ENCODE measurements around the gene PIGC. TPM values are rescaled to one million over a fixed set of nuclear protein-coding genes. Genes with fewer than 3 reads are reported as not detected.
"Not testable (repeated sequence)": the region's sequence is repeated elsewhere in the genome, so short reads cannot be mapped to it uniquely, and the experiment has no call there.

PIGC gene
- total and polyA plus RNA-seq, 12 donors = 19.7 to 33.6 (median 25.2) TPM

GRCh38 chr1:172442843-172443565 lies 865 bp downstream of the PIGC start:
- Histone ChIP-seq H3K9me3 (replicated peaks in 1 of 3) (no peaks in the 10 kb centered on the region), H3K36me3 (replicated peaks in 1 of 2) (no peaks in the 10 kb centered on the region), H3K27me3 (no peaks in the 10 kb centered on the region), H3K27ac (peak overlapping the region in 1 of 5 donors; percentile 62), H3K4me3 (peak overlapping the region; percentile 44 to 94 (median 80)), H3K4me1 (replicated peaks in 1 of 2) (peaks cover 0 to 14% of the 10 kb centered on the region in 2 donors)
- no peak for TF ChIP-seq POLR2A (IDR thresholded peaks at IDR 0.05)
- TF ChIP-seq, protein P1, sequence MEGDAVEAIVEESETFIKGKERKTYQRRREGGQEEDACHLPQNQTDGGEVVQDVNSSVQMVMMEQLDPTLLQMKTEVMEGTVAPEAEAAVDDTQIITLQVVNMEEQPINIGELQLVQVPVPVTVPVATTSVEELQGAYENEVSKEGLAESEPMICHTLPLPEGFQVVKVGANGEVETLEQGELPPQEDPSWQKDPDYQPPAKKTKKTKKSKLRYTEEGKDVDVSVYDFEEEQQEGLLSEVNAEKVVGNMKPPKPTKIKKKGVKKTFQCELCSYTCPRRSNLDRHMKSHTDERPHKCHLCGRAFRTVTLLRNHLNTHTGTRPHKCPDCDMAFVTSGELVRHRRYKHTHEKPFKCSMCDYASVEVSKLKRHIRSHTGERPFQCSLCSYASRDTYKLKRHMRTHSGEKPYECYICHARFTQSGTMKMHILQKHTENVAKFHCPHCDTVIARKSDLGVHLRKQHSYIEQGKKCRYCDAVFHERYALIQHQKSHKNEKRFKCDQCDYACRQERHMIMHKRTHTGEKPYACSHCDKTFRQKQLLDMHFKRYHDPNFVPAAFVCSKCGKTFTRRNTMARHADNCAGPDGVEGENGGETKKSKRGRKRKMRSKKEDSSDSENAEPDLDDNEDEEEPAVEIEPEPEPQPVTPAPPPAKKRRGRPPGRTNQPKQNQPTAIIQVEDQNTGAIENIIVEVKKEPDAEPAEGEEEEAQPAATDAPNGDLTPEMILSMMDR (IDR thresholded peaks at IDR 0.05) = no peak
- DNase-seq = no peak
- WGBS, 4 donors = 52 to 67% (median 57%) methylated on average over 3 of the region's 3 CpGs
- intact Hi-C loops (cut with DNase I) = loop anchor here in 1 of 2 donors (10.0 kb wide), 1 partner anchor 82 kb away; no protein-coding TSS in a partner anchor

GRCh38 chr1:172442404-172442803 lies 1.5 kb downstream of the PIGC start:
- DNase-seq = no peak
- 90 to 97% (median 95%) methylated on average over 6 of the region's 6 CpGs for WGBS, 4 donors
- Histone ChIP-seq H3K4me3 (peak overlapping the region in 1 of 4 donors; percentile 94), H3K9me3 (replicated peaks in 1 of 3) (no peaks in the 10 kb centered on the region), H3K36me3 (replicated peaks in 1 of 2) (no peaks in the 10 kb centered on the region), H3K4me1 (replicated peaks in 1 of 2) (peaks cover 0 to 14% of the 10 kb centered on the region in 2 donors), H3K27ac (no peak overlapping the region), H3K27me3 (no peaks in the 10 kb centered on the region)
- intact Hi-C loops (cut with DNase I) = loop anchor here in 1 of 2 donors (10.0 kb wide), 1 partner anchor 82 kb away; no protein-coding TSS in a partner anchor
- TF ChIP-seq, protein P1 (IDR thresholded peaks at IDR 0.05) = no peak
- TF ChIP-seq POLR2A (IDR thresholded peaks at IDR 0.05) = no peak

DNA sequence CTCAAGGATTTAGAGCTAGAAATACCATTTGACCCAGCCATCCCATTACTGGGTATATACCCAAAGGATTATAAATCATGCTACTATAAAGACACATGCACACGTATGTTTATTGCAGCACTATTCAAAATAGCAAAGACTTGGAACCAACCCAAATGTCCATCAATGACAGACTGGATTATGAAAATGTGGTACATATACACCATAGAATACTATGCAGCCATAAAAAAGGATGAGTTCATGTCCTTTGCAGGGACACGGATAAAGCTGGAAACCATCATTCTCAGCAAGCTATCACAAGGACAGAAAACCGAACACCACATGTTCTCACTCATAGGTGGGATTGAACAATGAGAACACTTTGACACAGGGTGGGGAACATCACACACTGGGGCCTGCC lies 6.7 kb downstream of the PIGC start:
- H3K9me3 ChIP-seq (replicated peaks in 1 of 3); H3K4me3 ChIP-seq; H3K4me1 ChIP-seq (replicated peaks in 1 of 2); H3K36me3 ChIP-seq (replicated peaks in 1 of 2); H3K27me3 ChIP-seq; DNase-seq; intact Hi-C loops (cut with DNase I); H3K27ac ChIP-seq: not testable (repeated sequence)
- 88 to 97% (median 96%) methylated on average over 3 of the region's 3 CpGs for WGBS, 4 donors

GRCh38 chr1:172431721-172432192 lies 12.1 kb downstream of the PIGC start:
- no peaks in the 10 kb centered on the region for H3K36me3 ChIP-seq (replicated peaks in 1 of 2)
- H3K27ac ChIP-seq = no peak overlapping the region
- TF ChIP-seq POLR2A (IDR thresholded peaks at IDR 0.05) = no peak
- TF ChIP-seq, protein P1 (IDR thresholded peaks at IDR 0.05) = no peak
- intact Hi-C loops (cut with DNase I) = no loop called here
- 79 to 92% (median 84%) methylated on average over 9 of the region's 9 CpGs for WGBS, 4 donors
- no peaks in the 10 kb centered on the region for H3K27me3 ChIP-seq
- no peak for DNase-seq
- H3K4me3 ChIP-seq = no peak overlapping the region
- peaks cover 0 to 6% of the 10 kb centered on the region in 2 donors for H3K4me1 ChIP-seq (replicated peaks in 1 of 2)
- H3K9me3 ChIP-seq (replicated peaks in 1 of 3) = no peaks in the 10 kb centered on the region

Data from adrenal gland (tissue), 12 donors.